HG03521 (cell line): ENCODE data around the gene PPP1R1C.

ENCODE experiments used
- ATAC-seq: cut with Tn5 transposase; IDR thresholded peaks from one replicate; pipeline ENCODE4 v1.9.1; 2021; ENCODE audit warnings: mild to moderate bottlenecking, moderate library complexity; ENCODE audit not compliant: unreplicated experiment

Gene PPP1R1C

DNA sequence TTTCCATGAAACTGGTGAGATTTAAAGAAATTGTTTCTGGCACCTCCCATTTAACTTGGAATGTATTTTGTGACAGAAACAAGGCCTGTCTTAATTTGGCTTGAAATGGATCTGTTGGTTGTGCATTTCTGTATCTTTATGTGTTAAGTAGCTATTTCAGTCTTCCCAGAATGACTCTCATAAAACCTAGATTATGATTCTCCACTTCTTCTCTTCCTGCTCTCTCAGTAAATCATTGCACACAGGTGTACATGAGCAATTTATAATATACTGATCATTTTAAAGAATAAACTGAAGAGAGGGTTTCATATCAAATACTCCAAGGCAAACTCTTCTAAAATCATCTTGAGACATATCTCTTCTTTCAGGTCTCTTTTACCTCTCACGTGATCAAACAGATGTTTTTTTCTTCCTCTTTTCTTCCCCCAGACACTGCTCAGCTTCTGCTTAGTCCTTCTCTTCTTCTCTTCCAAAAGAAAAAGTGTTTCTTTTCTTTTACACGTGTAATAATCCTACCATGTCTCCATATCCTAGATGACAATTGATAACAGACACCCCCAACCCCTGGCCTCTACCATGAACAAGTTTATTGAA is 112.0 kb downstream of the PPP1R1C start:
- no peak for ATAC-seq

GRCh38 chr2:182098648-182099047 is 113.0 kb downstream of the PPP1R1C start:
- ATAC-seq, result no peak

- ATAC-seq, result no peak
Observed at GRCh38 chr2:182101263-182101662, 115.6 kb downstream of the PPP1R1C start.

GRCh38 chr2:182103526-182103925 is 117.9 kb downstream of the PPP1R1C start:
- ATAC-seq, result no peak

DNA sequence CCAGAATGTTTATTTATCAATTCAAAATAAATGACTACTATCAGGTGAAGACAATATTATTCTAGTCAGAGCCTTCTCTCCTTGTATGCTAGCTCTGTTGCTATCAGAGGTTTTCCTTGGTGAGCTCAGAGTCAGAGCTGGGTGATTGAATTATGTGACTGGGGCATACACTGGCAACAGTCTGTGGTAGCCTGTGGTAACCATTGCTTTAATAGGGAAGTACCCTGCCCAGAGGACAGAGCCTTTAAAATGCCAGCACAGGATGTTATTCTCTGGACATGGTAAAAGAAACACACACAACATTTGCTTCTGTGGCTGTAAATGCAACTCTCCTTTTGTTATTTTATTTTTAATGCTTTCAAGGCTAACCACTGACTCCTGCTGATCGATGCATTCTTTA is 124.7 kb downstream of the PPP1R1C start:
- ATAC-seq, result no peak

DNA sequence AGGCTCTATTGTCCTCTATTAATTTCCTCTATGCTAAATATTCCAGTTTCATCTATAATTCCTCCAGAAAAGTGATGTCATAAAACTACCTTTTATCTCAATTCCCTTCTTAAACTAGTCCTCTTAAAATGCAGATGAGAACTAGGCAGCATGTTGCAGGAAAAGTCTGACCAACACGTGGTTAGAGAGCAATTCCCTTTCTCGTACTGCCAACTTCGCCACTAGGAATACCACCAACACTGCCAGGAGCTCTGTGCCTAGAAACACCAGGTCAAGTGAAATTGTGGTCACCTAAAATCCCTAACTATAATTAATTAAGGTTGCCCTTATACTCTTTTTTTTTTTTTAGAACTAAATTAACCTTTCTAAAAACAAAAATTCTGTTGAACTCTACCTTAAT is 127.7 kb downstream of the PPP1R1C start:
- ATAC-seq, result no peak

- no peak for ATAC-seq
Observed at GRCh38 chr2:182115258-182115657, 129.6 kb downstream of the PPP1R1C start.

DNA sequence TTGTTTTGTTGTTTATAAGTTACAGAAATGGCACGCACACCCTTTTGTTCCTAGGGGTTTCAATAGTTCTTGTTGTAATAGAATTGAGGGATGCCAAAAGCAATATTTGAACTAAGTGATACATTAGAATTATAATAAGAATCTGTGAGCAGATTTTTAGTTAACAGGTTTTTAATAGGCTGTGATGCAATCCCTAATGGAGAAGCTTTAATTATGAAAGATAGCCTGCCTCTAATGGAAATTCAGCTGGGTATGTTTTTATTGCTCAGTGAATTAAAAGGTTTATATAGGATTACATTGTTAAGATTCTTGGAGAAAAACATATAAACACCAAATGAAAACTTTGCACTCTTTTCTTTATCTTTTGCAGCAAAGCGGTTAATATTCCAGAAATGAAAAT is 131.1 kb downstream of the PPP1R1C start:
- no peak for ATAC-seq

GRCh38 chr2:182117196-182117595 is 131.5 kb downstream of the PPP1R1C start:
- ATAC-seq, result no peak

GRCh38 chr2:182128821-182129707 is 143.4 kb downstream of the PPP1R1C start:
- no peak for ATAC-seq

DNA sequence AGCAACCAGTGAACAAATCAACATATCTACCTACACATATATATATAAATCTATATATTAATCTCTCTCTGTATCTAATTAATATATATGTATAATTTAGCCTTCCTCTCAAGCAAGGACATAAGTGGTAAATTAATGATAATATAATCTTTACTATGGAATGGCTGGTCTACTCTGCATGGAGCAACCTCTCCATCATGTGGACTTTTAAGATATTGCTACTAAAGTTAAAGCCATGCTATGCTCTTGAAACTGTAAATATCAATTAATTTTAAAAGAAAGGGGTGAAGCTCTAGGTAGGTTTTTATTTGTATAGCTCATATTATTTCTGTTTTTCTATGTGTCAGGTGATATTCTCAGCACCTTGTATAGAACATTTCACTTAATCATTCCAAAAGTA is 147.0 kb downstream of the PPP1R1C start:
- no peak for ATAC-seq

GRCh38 chr2:182133195-182133891 is 147.7 kb downstream of the PPP1R1C start:
- ATAC-seq, result no peak

GRCh38 chr2:182134201-182134600 is 148.5 kb downstream of the PPP1R1C start:
- ATAC-seq, result no peak

DNA sequence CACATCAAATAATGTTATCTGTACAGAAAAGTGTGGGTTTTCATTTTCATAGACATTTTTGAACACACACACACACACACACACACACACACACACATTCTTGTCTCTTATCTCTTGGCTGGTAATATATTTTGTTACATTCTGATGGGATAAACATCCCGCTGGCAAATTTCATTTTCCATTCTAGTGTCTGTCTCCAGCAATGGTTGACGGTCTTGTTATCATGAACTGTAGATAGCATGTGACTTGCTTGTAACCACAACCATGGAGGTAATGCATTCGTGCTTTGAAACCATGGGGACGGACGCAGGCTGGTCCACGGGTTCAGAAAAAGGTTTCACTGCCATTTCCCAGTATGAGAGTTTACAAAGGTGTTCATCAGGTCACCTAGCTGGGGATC is 156.4 kb downstream of the PPP1R1C start:
- ATAC-seq, result no peak

- no peak for ATAC-seq
Observed at GRCh38 chr2:182144041-182144775, 158.6 kb downstream of the PPP1R1C start.

- no peak for ATAC-seq
Observed at GRCh38 chr2:182144776-182145165, 159.1 kb downstream of the PPP1R1C start.

- no peak for ATAC-seq
Observed at GRCh38 chr2:182148344-182148743, 162.7 kb downstream of the PPP1R1C start.

- ATAC-seq, result no peak
Observed at GRCh38 chr2:182163878-182164277, 178.2 kb downstream of the PPP1R1C start.

GRCh38 chr2:182164686-182165085 is 179.0 kb downstream of the PPP1R1C start:
- ATAC-seq, result no peak

DNA sequence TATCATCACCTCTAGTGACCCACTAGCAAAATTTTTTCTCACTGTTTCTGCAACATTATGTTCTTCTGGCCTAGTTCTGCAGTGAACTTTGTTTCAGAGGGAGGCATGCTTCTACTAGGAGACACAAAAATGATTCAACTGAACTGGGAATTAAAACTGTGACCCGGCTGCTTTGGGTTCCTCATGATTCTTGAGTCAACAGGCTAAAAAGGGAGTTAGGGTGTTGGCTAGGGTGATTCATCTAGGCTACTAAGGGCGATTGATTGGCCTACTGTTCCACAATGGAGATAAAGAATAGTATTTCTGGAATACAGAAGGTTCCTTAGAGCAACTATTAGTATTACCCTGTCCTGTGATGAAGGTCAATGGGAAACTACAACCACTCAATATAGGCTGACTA is 179.5 kb downstream of the PPP1R1C start:
- ATAC-seq, result no peak

- no peak for ATAC-seq
Observed at GRCh38 chr2:182166406-182166805, 180.8 kb downstream of the PPP1R1C start.
